Astrocyte (in vitro differentiated cells and primary cell): ENCODE results near the gene CADM4.

Experiments
- EZH2 ChIP-seq: IDR thresholded peaks from 2 replicates; pipeline ENCODE4 v1.6.1; 2012; ENCODE audit warnings: mild to moderate bottlenecking, low read length, inconsistent platforms; ENCODE audit not compliant: insufficient read depth
- TF ChIP-seq, protein P1 (sequence below): IDR thresholded peaks from 2 replicates; pipeline ENCODE4 v1.5.1; 2011; ENCODE audit warnings: low read depth, mild to moderate bottlenecking, inconsistent platforms, low read length, moderate library complexity; ENCODE audit not compliant: insufficient read depth

DNA sequence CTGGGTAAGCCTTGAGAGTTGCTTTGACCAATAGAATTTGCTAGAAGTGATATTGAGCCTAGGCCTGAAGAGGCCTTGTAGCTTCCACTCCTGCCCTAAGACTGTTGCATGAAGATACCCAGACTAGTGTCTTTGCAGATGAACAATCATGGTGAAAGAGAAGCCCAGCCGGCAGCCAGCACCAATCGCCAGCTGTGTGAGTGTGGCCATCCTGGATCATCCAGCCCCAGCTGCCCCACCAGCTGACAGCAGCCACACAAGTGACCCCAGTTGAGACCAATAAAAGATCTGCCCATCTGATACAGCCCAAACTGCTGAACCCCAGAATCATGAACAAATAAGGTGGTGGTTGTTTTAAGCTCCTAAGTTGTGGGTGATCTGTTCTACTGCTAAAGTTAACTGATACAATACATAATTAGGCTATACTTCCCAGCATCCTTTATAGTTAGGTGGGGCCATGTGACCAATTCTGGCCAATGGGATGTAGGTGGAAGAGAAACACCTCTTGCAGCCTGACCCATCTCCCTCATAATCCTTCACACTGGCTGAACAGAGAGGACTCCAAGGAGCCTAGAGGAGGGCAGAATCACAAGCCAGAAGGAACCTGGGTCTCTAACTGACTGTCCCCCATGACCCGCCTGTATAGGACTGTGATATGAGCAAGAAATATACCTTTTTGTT lies 10.9 kb downstream of the CADM4 start:
- TF ChIP-seq, protein P1, sequence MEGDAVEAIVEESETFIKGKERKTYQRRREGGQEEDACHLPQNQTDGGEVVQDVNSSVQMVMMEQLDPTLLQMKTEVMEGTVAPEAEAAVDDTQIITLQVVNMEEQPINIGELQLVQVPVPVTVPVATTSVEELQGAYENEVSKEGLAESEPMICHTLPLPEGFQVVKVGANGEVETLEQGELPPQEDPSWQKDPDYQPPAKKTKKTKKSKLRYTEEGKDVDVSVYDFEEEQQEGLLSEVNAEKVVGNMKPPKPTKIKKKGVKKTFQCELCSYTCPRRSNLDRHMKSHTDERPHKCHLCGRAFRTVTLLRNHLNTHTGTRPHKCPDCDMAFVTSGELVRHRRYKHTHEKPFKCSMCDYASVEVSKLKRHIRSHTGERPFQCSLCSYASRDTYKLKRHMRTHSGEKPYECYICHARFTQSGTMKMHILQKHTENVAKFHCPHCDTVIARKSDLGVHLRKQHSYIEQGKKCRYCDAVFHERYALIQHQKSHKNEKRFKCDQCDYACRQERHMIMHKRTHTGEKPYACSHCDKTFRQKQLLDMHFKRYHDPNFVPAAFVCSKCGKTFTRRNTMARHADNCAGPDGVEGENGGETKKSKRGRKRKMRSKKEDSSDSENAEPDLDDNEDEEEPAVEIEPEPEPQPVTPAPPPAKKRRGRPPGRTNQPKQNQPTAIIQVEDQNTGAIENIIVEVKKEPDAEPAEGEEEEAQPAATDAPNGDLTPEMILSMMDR, result no peak
- no peak for TF ChIP-seq EZH2
